SK-N-SH (cell line): Measurements from ENCODE around the gene TTN. TPM values are rescaled to one million over a fixed set of nuclear protein-coding genes. Genes with fewer than 3 reads are reported as not detected.

ENCODE experiments used
- CTCF ChIA-PET: fragments of 300-600, 350-600 bp; formaldehyde crosslinking; extraction: SDS; loops from one replicate; lab custom pipeline; 2021; lab: Yijun Ruan, JAX
- POLR2A ChIA-PET: fragments of 350-600 bp; sonication (Branson Sonifier 250); formaldehyde crosslinking; extraction: SDS; loops from one replicate; lab custom pipeline; 2020; ENCODE audit warnings: antibody characterized with exemption, inconsistent platforms; lab: Yijun Ruan, JAX
- DNase-seq: peaks from one replicate; pipeline ENCODE4 v3.0.0; 2012
- H2AFZ ChIP-seq: fragments of 200-600 bp; sonication (generic); 2 replicates; pipeline ENCODE4 v1.8.1; 2016; ENCODE audit warnings: antibody characterized with exemption, mild to moderate bottlenecking, low read depth
- H3F3A ChIP-seq: fragments of 200-600 bp; sonication (generic); replicated peaks from 2 replicates; pipeline ENCODE3; 2016; ENCODE audit warnings: antibody characterized with exemption, mild to moderate bottlenecking; ENCODE audit not compliant: insufficient read depth
- H3K27ac ChIP-seq, 2 experiments: fragments of 200-500 bp in 1 of 2; fragments of 200-600 bp in 1 of 2; sonication (Bioruptor generic) in 1 of 2; sonication (generic), shearing (Covaris generic) in 1 of 2; 2 replicates each; pipeline versions ENCODE4 v1.5.1 to v1.6.1; 2014 to 2016; ENCODE audit warnings: low read depth in 2 of 2, inconsistent platforms in 1 of 2, low read length in 1 of 2, mild to moderate bottlenecking in 1 of 2, mixed read lengths in 1 of 2
- H3K27me3 ChIP-seq: fragments of 200-600 bp; sonication (generic), shearing (Covaris generic); 2 replicates; pipeline ENCODE4 v1.6.1; 2016; ENCODE audit warnings: mixed run types; ENCODE audit not compliant: insufficient read depth
- H3K36me3 ChIP-seq, 2 experiments: fragments of 200-500 bp in 1 of 2; fragments of 200-600 bp in 1 of 2; sonication (Bioruptor generic) in 1 of 2; sonication (generic) in 1 of 2; replicated peaks in 1 of 2; 2 replicates each; pipeline versions ENCODE3 to v1.5.1; 2014 to 2016; ENCODE audit warnings: low read length in 1 of 2, mild to moderate bottlenecking in 1 of 2; ENCODE audit not compliant: insufficient read depth in 2 of 2, control insufficient read depth in 1 of 2
- H3K4me1 ChIP-seq, 2 experiments: fragments of 200-500 bp in 1 of 2; fragments of 200-600 bp in 1 of 2; sonication (Bioruptor generic) in 1 of 2; sonication (generic), shearing (Covaris generic) in 1 of 2; 2 replicates each; pipeline versions ENCODE4 v1.5.1 to v1.6.1; 2014 to 2016; ENCODE audit warnings: low read depth in 1 of 2, low read length in 1 of 2, mixed run types in 1 of 2; ENCODE audit not compliant: insufficient read depth in 2 of 2, control insufficient read depth in 1 of 2
- H3K4me2 ChIP-seq: fragments of 200-600 bp; sonication (generic), shearing (Covaris generic); 2 replicates; pipeline ENCODE4 v1.6.1; 2017; ENCODE audit warnings: mixed run types
- H3K4me3 ChIP-seq, 2 experiments: fragments of 200-500 bp in 1 of 2; fragments of 200-600 bp in 1 of 2; sonication (Bioruptor generic) in 1 of 2; sonication (generic), shearing (Covaris generic) in 1 of 2; 2 replicates each; pipeline versions ENCODE4 v1.5.1 to v1.8.1; 2014 to 2016; ENCODE audit warnings: low read depth in 2 of 2, inconsistent platforms in 1 of 2, low read length in 1 of 2, mild to moderate bottlenecking in 1 of 2, mixed read lengths in 1 of 2, moderate library complexity in 1 of 2
- H3K79me2 ChIP-seq: fragments of 200-600 bp; sonication (generic); 2 replicates; pipeline ENCODE4 v1.8.1; 2017; ENCODE audit warnings: mild to moderate bottlenecking; ENCODE audit not compliant: insufficient read depth
- H3K9ac ChIP-seq: fragments of 200-600 bp; sonication (generic); 2 replicates; pipeline ENCODE4 v1.6.1; 2017; ENCODE audit warnings: mixed run types
- H3K9me2 ChIP-seq: fragments of 200-600 bp; sonication (generic); 2 replicates; pipeline ENCODE4 v1.6.1; 2017; ENCODE audit warnings: mixed run types
- H3K9me3 ChIP-seq: fragments of 200-600 bp; sonication (generic); 2 replicates; pipeline ENCODE4 v1.6.1; 2017; ENCODE audit warnings: mixed run types, mild to moderate bottlenecking, moderate library complexity
- H4K20me1 ChIP-seq: fragments of 200-600 bp; sonication (generic); 2 replicates; pipeline ENCODE4 v1.6.1; 2017; ENCODE audit warnings: mild to moderate bottlenecking, mixed run types; ENCODE audit not compliant: insufficient read depth
- ELF1 ChIP-seq: IDR thresholded peaks from 2 replicates; pipeline ENCODE4 v1.4.0; 2012
- FOXJ3 ChIP-seq: sonication (generic); formaldehyde crosslinking; IDR thresholded peaks from 2 replicates; pipeline ENCODE4 v1.5.1; 2020; ENCODE audit warnings: mild to moderate bottlenecking, missing genetic modification reagents
- FOXM1 ChIP-seq: IDR thresholded peaks from 2 replicates; pipeline ENCODE4 v1.4.0; 2012; ENCODE audit warnings: low read depth, mild to moderate bottlenecking
- GATA2 ChIP-seq: sonication (generic); formaldehyde crosslinking; IDR thresholded peaks from 2 replicates; pipeline ENCODE4 v1.5.0; 2020; ENCODE audit warnings: mild to moderate bottlenecking, missing genetic modification reagents
- IRF3 ChIP-seq: fragments of 150-350 bp; IDR thresholded peaks from 2 replicates; pipeline ENCODE4 v1.6.1; 2016; ENCODE audit warnings: mild to moderate bottlenecking, low read depth, low read length
- MXI1 ChIP-seq: IDR thresholded peaks from 2 replicates; pipeline ENCODE4 v1.6.1; 2012; ENCODE audit warnings: mild to moderate bottlenecking, low read depth, low read length, improper control_type of control experiment
- NFIC ChIP-seq: IDR thresholded peaks from 2 replicates; pipeline ENCODE4 v1.4.0; 2012; ENCODE audit warnings: borderline replicate concordance
- PBX3 ChIP-seq: IDR thresholded peaks from 2 replicates; pipeline ENCODE4; 2012
- RAD21 ChIP-seq: IDR thresholded peaks from 2 replicates; pipeline ENCODE4 v1.6.1; 2012; ENCODE audit warnings: mild to moderate bottlenecking, low read length
- RFX5 ChIP-seq: IDR thresholded peaks from 2 replicates; pipeline ENCODE4 v1.6.1; 2012; ENCODE audit warnings: mild to moderate bottlenecking, improper control_type of control experiment, low read length
- TCF12 ChIP-seq: IDR thresholded peaks from 2 replicates; pipeline ENCODE4 v1.4.0; 2012
- TEAD4 ChIP-seq: IDR thresholded peaks from 2 replicates; pipeline ENCODE4 v1.4.0; 2012; ENCODE audit warnings: mild to moderate bottlenecking, borderline replicate concordance; ENCODE audit not compliant: insufficient read depth
- YY1 ChIP-seq: IDR thresholded peaks from 2 replicates; pipeline ENCODE4 v1.4.0; 2012; ENCODE audit warnings: low read depth, mild to moderate bottlenecking
- WGBS: methylation state at CpG from one replicate; pipeline ENCODE4 v1.1.6; 2017; ENCODE audit warnings: low lambda C conversion rate; 5-methylcytosine and 5-hydroxymethylcytosine counted together
- polyA plus RNA-seq, 3 experiments: library from polyadenylated mRNA; depleted of rRNA; stranded (reverse); fragments of >200 nt; gene quantifications; 2 replicates each; pipeline ENCODE4 v1.2.3, GENCODE V29; 2012
- TF ChIP-seq, protein P1 (sequence below): IDR thresholded peaks from 2 replicates; pipeline ENCODE4 v1.4.0; 2012; ENCODE audit warnings: low read depth

The TTN gene
- polyA plus RNA-seq, 1 of the 3 experiments (the other 2 are of a cell fraction) = 0.08 TPM

DNA sequence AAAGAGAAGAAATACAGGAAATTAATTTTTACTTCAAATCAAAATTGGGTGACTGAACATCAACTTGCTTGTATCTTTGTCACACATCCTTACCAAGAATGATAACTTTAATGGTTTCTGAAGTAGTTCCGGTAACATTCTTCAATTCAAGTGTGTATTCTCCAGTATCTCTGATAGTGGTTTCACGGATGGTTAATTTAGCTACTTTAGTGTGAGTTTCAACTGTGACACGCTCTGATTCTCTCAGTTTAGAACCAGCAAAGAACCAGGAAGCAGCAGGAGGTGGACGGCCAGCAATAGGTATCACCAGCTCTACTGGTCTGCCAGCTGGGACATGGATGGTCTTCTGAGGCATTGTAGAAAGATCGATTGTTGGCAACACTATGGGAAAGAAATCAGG lies 264.7 kb downstream of the TTN start:
- H3K9me3 ChIP-seq = no peaks in the 10 kb centered on the region
- H2AFZ ChIP-seq = no peak overlapping the region
- no peaks in the 10 kb centered on the region for H4K20me1 ChIP-seq
- POLR2A ChIA-PET = no interaction called here
- H3K27me3 ChIP-seq = no peaks in the 10 kb centered on the region
- H3K4me3 ChIP-seq = no peak overlapping the region
- H3K27ac ChIP-seq = no peak overlapping the region
- no peak overlapping the region for H3K9ac ChIP-seq
- no peaks in the 10 kb centered on the region for H3F3A ChIP-seq
- H3K36me3 ChIP-seq = peaks cover 37 to 65% of the 10 kb centered on the region in 2 experiments
- no peak for TF ChIP-seq TCF12
- no peak for TF ChIP-seq MXI1
- TF ChIP-seq IRF3 = no peak
- TF ChIP-seq, all 33 proteins: peak for 0
- CTCF ChIA-PET = interaction anchor here (2.8 kb wide), 1 partner anchor 19 kb away, joined by 13 read pairs; no protein-coding TSS in a partner anchor
- 90% methylated on average over 5 of the region's 5 CpGs for WGBS
- Histone ChIP-seq H3K9me2 (no peaks in the 10 kb centered on the region), H3K4me1 (no peaks in the 10 kb centered on the region), H3K4me2 (no peak overlapping the region), H3K79me2 (peaks cover 9% of the 10 kb centered on the region; the same call in 1 of the 2 replicates)
- no peak for DNase-seq

- CTCF ChIA-PET = no interaction called here
- POLR2A ChIA-PET = no interaction called here
- Histone ChIP-seq H3K36me3 (peaks cover 42 to 67% of the 10 kb centered on the region in 2 experiments), H3K4me1 (no peaks in the 10 kb centered on the region), H3K4me3 (no peak overlapping the region), H3K9me2 (no peaks in the 10 kb centered on the region), H3K9ac (no peak overlapping the region), H3K4me2 (no peak overlapping the region), H4K20me1 (no peaks in the 10 kb centered on the region), H3K27ac (no peak overlapping the region), H3K9me3 (no peaks in the 10 kb centered on the region), H3K27me3 (no peaks in the 10 kb centered on the region), H3F3A (no peaks in the 10 kb centered on the region), H2AFZ (no peak overlapping the region), H3K79me2 (peaks cover 9% of the 10 kb centered on the region; the same call in 1 of the 2 replicates)
- WGBS = 96% methylated on average over 12 of the region's 12 CpGs
- no peak for DNase-seq
- no peak for TF ChIP-seq FOXJ3 (CRISPR knock-in tag)
Observed at GRCh38 chr2:178542161-178542560, 265.1 kb downstream of the TTN start.

GRCh38 chr2:178536037-178536436 lies 271.2 kb downstream of the TTN start:
- Histone ChIP-seq H3K9me2 (no peaks in the 10 kb centered on the region), H4K20me1 (no peaks in the 10 kb centered on the region), H2AFZ (no peak overlapping the region), H3K9me3 (no peaks in the 10 kb centered on the region), H3K9ac (no peak overlapping the region), H3K36me3 (peaks cover 37 to 77% of the 10 kb centered on the region in 2 experiments), H3K4me3 (no peak overlapping the region), H3F3A (no peaks in the 10 kb centered on the region), H3K27ac (no peak overlapping the region), H3K79me2 (peaks cover 34% of the 10 kb centered on the region), H3K4me1 (no peaks in the 10 kb centered on the region), H3K27me3 (no peaks in the 10 kb centered on the region), H3K4me2 (no peak overlapping the region)
- no peak for DNase-seq
- WGBS = 87% methylated on average over 4 of the region's 4 CpGs
- POLR2A ChIA-PET = no interaction called here
- no peak for TF ChIP-seq GATA2
- no peak for TF ChIP-seq TEAD4
- TF ChIP-seq, protein P1, sequence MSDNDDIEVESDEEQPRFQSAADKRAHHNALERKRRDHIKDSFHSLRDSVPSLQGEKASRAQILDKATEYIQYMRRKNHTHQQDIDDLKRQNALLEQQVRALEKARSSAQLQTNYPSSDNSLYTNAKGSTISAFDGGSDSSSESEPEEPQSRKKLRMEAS = no peak
- TF ChIP-seq NFIC = no peak
- TF ChIP-seq ELF1 = no peak
- TF ChIP-seq FOXM1 = no peak
- no peak for TF ChIP-seq RFX5
- TF ChIP-seq MXI1 = no peak
- no peak for TF ChIP-seq YY1
- no peak for TF ChIP-seq RAD21
- TF ChIP-seq PBX3 = no peak
- CTCF ChIA-PET = interaction anchor here (1.0 to 1.5 kb wide), 4 partner anchors 14 to 22 kb away, joined by 3 to 4 read pairs (median 4); no protein-coding TSS in a partner anchor
